Measurements from ENCODE around the gene ATL3.
A peak's percentile ranks its signal among the peaks of the same experiment; 100 is the strongest.

The ATL3 gene

GRCh38 chr11:63682066-63683021 lies 11.2 kb upstream of the ATL3 start:
- peak; percentile 49 for DNase-seq (ENCODE audit: low spot score)
- in situ Hi-C loops (cut with MboI; ENCODE audit: low pct_unique_long_range_greater_than_20kb, low sequenced_read_pairs, unreplicated experiment) = no loop called here
- TF ChIP-seq CTCF (IDR thresholded peaks at IDR 0.05; ENCODE audit: extremely low read depth, insufficient read depth, missing control alignments) = no peak

GRCh38 chr11:63681321-63682065 lies 10.3 kb upstream of the ATL3 start, which contains the start of gene RTN3:
Gene RTN3 (plus strand): TSS chr11:63681500. CDS start chr11:63681637, 137 bp downstream.
- peak; percentile 97 for DNase-seq (ENCODE audit: low spot score)
- in situ Hi-C loops (cut with MboI; ENCODE audit: low pct_unique_long_range_greater_than_20kb, low sequenced_read_pairs, unreplicated experiment) = no loop called here
- TF ChIP-seq CTCF (IDR thresholded peaks at IDR 0.05; ENCODE audit: extremely low read depth, insufficient read depth, missing control alignments) = no peak

- DNase-seq (ENCODE audit: low spot score) = peak; percentile 42
- no peak for TF ChIP-seq CTCF (IDR thresholded peaks at IDR 0.05; ENCODE audit: extremely low read depth, insufficient read depth, missing control alignments)
- in situ Hi-C loops (cut with MboI; ENCODE audit: low pct_unique_long_range_greater_than_20kb, low sequenced_read_pairs, unreplicated experiment) = no loop called here
Measured at GRCh38 chr11:63680834-63681320, 9.7 kb upstream of the ATL3 start.

GRCh38 chr11:63673579-63673978 lies 2.4 kb upstream of the ATL3 start:
- TF ChIP-seq CTCF (IDR thresholded peaks at IDR 0.05; ENCODE audit: extremely low read depth, insufficient read depth, missing control alignments) = no peak
- DNase-seq (ENCODE audit: low spot score) = no peak
- in situ Hi-C loops (cut with MboI; ENCODE audit: low pct_unique_long_range_greater_than_20kb, low sequenced_read_pairs, unreplicated experiment) = no loop called here

GRCh38 chr11:63672936-63673539 lies 1.9 kb upstream of the ATL3 start:
- TF ChIP-seq CTCF (IDR thresholded peaks at IDR 0.05; ENCODE audit: extremely low read depth, insufficient read depth, missing control alignments) = no peak
- in situ Hi-C loops (cut with MboI; ENCODE audit: low pct_unique_long_range_greater_than_20kb, low sequenced_read_pairs, unreplicated experiment) = no loop called here
- no peak for DNase-seq (ENCODE audit: low spot score)

- in situ Hi-C loops (cut with MboI; ENCODE audit: low pct_unique_long_range_greater_than_20kb, low sequenced_read_pairs, unreplicated experiment) = no loop called here
- no peak for TF ChIP-seq CTCF (IDR thresholded peaks at IDR 0.05; ENCODE audit: extremely low read depth, insufficient read depth, missing control alignments)
- no peak for DNase-seq (ENCODE audit: low spot score)
Measured at GRCh38 chr11:63672156-63672463, 934 bp upstream of the ATL3 start.

All from GM13977 (cell line).